ENCODE data around the gene NALCN.
"Not testable (repeated sequence)": the region's sequence is repeated elsewhere in the genome, so short reads cannot be mapped to it uniquely, and the experiment has no call there.

NALCN gene

DNA sequence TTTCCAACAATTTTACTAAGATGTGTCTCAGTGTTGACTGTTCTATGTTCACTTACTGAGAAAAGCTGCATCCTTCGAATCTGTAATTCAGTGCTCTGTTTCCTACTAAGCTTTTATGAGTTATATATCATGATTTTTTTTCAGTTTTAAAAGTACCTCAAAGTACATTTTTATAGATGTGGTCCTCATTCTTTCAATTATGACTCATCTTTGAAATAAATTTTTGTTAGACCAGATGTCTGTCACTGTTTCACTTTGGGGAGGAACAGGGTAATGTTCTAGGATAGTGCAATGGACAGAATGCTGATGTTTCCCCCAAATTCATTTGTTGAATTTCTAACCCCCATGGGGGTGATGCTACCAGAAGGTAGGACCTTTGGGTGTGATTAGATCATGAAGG, 74.8 kb downstream of the NALCN start:
- DNase-seq (ENCODE audit: low read depth): no peak

DNA sequence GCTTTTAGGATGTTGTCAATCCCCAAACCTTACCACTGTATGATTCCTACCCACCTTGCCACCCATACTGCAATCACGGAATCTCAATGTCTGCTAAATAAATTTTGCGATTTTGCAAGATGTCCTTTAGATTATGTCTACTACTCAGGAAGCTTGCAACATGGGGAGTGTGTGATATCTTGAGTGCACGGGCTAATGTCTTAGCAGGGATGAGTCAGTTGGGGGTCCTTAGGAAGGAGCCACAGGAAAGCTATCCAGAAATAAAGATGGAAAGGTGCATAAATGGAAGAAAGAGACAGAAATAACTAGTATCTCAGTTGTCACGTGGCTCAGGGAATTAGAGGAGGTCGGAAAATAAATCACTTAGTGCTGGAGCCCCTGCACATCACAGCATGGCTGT, 77.1 kb downstream of the NALCN start:
- DNase-seq (ENCODE audit: low read depth): no peak

DNA sequence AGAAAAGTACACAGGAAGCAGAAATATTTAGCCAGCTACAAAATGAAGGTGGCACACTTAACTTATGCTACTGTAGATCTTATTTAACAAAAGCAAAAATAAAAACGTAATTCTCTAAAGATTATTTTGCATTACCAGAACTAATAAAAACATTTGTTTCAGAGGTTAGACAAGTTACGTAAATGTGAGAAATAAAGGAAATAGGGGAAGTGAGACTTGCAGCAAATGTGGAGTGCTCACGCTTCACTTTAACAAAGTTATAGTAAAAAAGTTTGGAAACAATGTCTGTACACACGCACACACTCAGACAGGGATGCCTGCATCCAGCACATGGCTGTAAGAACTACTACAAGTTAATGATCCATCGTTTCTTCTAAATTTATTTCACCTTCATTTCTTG, 83.7 kb downstream of the NALCN start:
- no peak for DNase-seq (ENCODE audit: low read depth)

DNA sequence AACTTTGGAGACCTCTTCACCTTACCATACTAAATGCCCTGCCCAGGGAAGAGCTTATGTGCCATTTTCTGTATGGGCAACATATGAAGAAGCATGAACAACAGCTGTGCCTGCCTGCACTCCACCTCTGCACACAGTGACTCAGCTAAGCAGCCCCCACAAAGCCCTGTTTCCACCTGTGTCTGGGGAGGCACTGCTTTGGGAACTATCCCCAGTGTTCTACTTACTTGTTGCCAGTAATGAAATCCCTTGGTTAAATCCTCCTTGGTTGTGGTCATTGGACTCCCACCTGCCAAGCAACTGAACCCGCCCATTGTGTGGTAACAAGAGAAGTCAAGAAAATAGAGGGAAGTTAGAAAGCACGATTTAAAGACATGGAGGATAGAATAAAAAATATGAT, 84.6 kb downstream of the NALCN start:
- DNase-seq (ENCODE audit: low read depth): no peak

DNA sequence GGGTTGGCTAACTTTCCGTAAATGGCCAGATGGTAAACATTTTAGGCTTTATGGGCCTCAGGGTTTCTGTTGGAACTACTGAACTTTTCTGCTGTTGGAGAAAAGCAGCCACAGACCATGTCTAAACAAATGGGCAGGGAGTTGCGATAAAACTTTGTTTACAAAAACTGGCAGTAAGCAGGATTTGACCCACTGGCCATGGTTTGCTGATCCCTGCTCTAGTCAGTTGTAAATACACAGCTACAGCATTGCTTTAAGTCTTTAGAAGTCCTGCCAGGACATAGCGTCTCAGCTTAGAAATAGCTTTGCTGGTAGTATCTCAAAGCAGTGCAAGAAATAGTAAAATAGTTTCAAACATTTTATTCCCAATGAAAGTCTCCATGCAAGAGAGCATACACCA, 88.4 kb downstream of the NALCN start:
- DNase-seq (ENCODE audit: low read depth): no peak

DNA sequence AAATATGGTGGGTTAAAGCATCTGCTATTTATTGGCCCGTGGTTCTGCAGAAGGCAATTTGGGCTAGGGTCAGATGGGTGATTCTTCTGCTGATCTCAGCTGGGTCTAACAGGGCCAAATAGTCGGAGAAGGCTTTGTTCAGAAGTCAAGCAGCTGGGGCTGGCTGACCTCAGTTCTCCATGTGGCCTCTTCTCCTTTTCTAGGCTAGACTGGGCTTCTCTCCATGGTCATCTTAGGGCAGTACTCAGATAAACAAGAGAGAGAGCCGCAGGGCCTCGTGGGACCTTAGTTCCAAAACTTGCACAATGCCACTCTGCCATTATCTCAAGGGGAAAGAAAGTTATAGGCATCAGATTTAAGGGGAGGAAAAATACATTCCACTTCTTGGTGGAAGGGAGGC, 89.6 kb downstream of the NALCN start:
- DNase-seq (ENCODE audit: low read depth): no peak

DNA sequence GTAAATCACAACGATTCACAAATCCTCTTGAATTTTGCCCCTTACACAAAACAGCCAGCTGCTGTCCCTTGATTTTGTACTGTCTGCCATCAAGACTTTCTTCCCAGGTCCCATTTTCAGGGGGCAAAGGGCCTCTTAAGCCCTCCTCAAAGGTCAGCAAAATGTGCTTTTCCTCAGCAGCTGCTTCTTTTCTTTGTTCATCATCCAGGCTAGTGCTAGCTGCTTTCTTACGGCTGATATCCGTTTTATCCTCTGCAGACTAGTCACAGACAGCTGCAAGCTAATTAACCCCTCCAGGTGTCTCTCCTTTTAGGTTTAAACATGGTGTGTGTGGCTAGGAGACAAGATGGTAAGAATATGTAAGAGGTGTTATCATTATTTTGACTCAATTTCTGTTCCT, 90.9 kb downstream of the NALCN start:
- DNase-seq (ENCODE audit: low read depth): no peak

DNA sequence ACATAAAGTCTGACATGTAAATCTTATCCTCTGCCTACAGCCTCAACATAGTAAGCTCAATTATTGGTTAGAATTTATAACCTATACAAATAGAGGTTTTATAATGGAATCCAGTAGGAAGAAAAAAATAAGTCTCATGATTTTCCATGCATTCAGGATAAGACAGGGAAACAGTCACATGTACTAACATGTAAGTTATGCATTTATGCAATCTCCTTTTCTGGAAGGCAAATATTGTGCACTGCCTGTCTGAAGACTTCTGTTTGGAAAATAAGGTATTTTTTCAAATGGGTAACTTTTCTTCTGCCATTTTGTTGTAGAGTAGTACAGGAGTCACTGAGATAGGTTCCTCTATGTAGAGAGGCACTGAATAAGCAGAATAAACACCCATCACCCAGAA, 92.7 kb downstream of the NALCN start:
- no peak for DNase-seq (ENCODE audit: low read depth)

DNA sequence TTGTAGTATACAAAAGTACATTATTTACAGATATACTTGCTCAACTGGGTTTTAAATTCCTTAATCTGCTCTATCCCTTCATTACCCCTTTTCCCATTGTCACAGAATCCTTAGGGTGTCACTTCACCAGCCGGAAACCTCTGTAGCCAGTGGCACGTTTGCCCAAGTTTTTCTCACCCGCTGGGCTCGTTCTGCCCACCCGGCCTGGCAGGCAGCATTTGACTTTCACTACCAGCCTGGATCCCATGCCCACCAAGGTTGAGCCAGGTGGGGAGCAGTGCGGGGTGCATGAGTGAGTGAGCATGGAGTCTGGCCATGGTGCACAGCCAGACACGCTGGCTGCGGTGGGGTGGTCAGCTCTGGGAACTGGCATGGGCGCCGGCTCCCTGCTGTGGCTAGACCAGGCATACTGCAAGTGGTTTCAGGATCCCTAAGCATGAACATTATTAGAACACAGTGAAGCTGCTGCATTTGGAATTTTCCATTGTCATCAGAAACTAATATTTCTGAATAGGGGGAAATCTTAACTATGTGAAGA, 98.3 kb downstream of the NALCN start:
- DNase-seq (ENCODE audit: low read depth): no peak

GRCh38 chr13:101313479-101313878, 102.8 kb downstream of the NALCN start:
- DNase-seq (ENCODE audit: low read depth): not testable (repeated sequence)

GRCh38 chr13:101309014-101309619, 107.2 kb downstream of the NALCN start:
- peak; percentile 93 for DNase-seq (ENCODE audit: low read depth)

DNA sequence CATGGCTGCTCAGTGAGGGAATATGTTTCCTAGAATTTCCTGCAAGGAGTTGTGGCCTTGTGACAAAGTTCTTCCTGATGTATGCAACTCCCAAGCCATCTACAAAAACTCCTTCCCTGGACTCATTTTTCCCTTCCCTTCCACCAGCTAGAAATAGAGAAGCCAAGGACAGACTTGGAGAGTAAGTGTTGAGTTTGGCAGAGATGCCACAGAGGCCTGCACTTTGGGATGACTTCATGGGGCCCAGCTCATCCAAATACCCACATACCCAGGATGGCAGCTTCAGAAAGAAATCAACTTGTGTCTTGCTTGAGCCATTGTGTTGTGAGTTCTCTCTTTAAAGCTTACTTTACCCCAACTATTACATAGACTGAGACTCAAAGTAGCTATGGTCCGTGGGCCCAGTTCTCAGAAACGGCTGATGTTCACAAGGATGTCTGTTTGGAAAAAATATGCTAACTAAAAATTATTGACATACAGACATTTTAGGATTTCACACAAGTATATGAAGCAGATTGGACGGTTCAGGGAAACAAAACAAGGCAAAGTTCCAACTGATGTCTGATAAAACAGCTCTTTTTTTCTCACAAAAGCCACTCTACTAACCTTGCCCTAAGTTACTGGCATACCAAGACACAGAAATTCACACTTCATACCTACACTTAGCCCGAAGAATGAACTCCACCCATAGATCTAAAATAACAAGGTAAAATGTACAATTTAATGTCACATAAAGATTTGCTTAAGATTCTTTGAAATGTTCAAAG, 107.9 kb downstream of the NALCN start:
- no peak for DNase-seq (ENCODE audit: low read depth)

GRCh38 chr13:101307181-101307701, 109.1 kb downstream of the NALCN start:
- DNase-seq (ENCODE audit: low read depth): peak; percentile 73

- DNase-seq (ENCODE audit: low read depth): no peak
These were observed 109.5 kb downstream of the NALCN start for GRCh38 chr13:101306773-101307172.

- no peak for DNase-seq (ENCODE audit: low read depth)
These were observed 110.3 kb downstream of the NALCN start for GRCh38 chr13:101305981-101306411.

- DNase-seq (ENCODE audit: low read depth): peak; percentile 70
These were observed 112.8 kb downstream of the NALCN start for GRCh38 chr13:101303521-101303920.

GRCh38 chr13:101301053-101301452, 115.3 kb downstream of the NALCN start:
- no peak for DNase-seq (ENCODE audit: low read depth)

DNA sequence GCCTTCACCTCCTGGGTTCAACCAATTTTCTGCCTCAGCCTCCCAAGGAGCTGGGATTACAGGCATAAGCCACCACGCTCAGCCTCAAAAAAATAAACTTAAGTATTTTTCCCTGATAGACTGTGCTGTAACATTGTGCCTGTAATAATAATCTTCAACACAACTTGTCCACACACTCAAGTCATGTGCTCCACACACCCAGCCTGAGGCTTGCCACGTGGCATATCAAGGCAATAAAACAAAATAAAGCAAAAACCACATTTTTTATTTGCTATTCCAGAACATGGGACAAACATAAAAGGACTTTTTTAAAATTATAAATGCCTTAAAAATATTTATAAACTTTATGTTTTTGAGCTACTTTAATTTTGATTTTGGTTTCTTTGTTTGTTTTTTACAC, 115.8 kb downstream of the NALCN start:
- no peak for DNase-seq (ENCODE audit: low read depth)

- no peak for DNase-seq (ENCODE audit: low read depth)
These were observed 117.8 kb downstream of the NALCN start for GRCh38 chr13:101298517-101298916.

GRCh38 chr13:101297794-101298193, 118.5 kb downstream of the NALCN start:
- no peak for DNase-seq (ENCODE audit: low read depth)

GRCh38 chr13:101292711-101293110, 123.6 kb downstream of the NALCN start:
- DNase-seq (ENCODE audit: low read depth): no peak

- DNase-seq (ENCODE audit: low read depth): no peak
These were observed 124.4 kb downstream of the NALCN start for GRCh38 chr13:101291646-101292515.

All from fibroblast of gingiva (primary cell).